ENCODE results near the gene CXCL14. TPM values are rescaled to one million over a fixed set of nuclear protein-coding genes. Genes with fewer than 3 reads are reported as not detected.
A peak's percentile ranks its signal among the peaks of the same experiment; 100 is the strongest.

CXCL14 gene
- total RNA-seq = 45.3 TPM

GRCh38 chr5:135578685-135579341 is at the start of gene CXCL14:
Gene CXCL14 (minus strand): TSS chr5:135578991. CDS start chr5:135578778, 213 bp downstream.
- Histone ChIP-seq H3K4me1 (no peaks in the 10 kb centered on the region), H3K36me3 (no peaks in the 10 kb centered on the region), H3K27ac (no peak within 1 kb of the TSS), H3K4me3 (peak within 1 kb of the TSS; percentile 26 to 36), H3K9me3 (no peaks in the 10 kb centered on the region), H3K27me3 (no peaks in the 10 kb centered on the region)
- no peak for TF ChIP-seq CTCF (IDR thresholded peaks at IDR 0.05)
- no peak for DNase-seq (ENCODE audit: low spot score in 2 of 2)
- intact Hi-C loops (cut with DNase I) = no loop called here

GRCh38 chr5:135626636-135627035 is 47.8 kb upstream of the CXCL14 start:
- no peaks in the 10 kb centered on the region for H3K4me1 ChIP-seq
- no peak for DNase-seq (ENCODE audit: low spot score in 2 of 2)
- no peak overlapping the region for H3K4me3 ChIP-seq
- H3K9me3 ChIP-seq = no peaks in the 10 kb centered on the region
- H3K27ac ChIP-seq = no peak overlapping the region
- no peak for TF ChIP-seq CTCF (IDR thresholded peaks at IDR 0.05)
- no peaks in the 10 kb centered on the region for H3K36me3 ChIP-seq
- intact Hi-C loops (cut with DNase I) = no loop called here
- no peaks in the 10 kb centered on the region for H3K27me3 ChIP-seq

- no peaks in the 10 kb centered on the region for H3K9me3 ChIP-seq
- H3K27ac ChIP-seq = no peak overlapping the region
- no peaks in the 10 kb centered on the region for H3K36me3 ChIP-seq
- no peak for TF ChIP-seq CTCF (IDR thresholded peaks at IDR 0.05)
- DNase-seq (ENCODE audit: low spot score in 2 of 2) = no peak
- intact Hi-C loops (cut with DNase I) = no loop called here
- no peak overlapping the region for H3K4me3 ChIP-seq
- H3K27me3 ChIP-seq = no peaks in the 10 kb centered on the region
- no peaks in the 10 kb centered on the region for H3K4me1 ChIP-seq
These were observed 47.2 kb upstream of the CXCL14 start for GRCh38 chr5:135625961-135626360.

GRCh38 chr5:135625486-135625885 is 46.7 kb upstream of the CXCL14 start:
- Histone ChIP-seq H3K27ac (no peak overlapping the region), H3K27me3 (no peaks in the 10 kb centered on the region), H3K36me3 (no peaks in the 10 kb centered on the region), H3K4me3 (no peak overlapping the region), H3K9me3 (no peaks in the 10 kb centered on the region), H3K4me1 (no peaks in the 10 kb centered on the region)
- intact Hi-C loops (cut with DNase I) = no loop called here
- no peak for DNase-seq (ENCODE audit: low spot score in 2 of 2)
- no peak for TF ChIP-seq CTCF (IDR thresholded peaks at IDR 0.05)

- Histone ChIP-seq H3K27ac (no peak overlapping the region), H3K9me3 (peaks cover 0 to 3% of the 10 kb centered on the region in 2 donors), H3K4me1 (no peaks in the 10 kb centered on the region), H3K36me3 (no peaks in the 10 kb centered on the region), H3K27me3 (no peaks in the 10 kb centered on the region), H3K4me3 (no peak overlapping the region)
- no peak for DNase-seq (ENCODE audit: low spot score in 2 of 2)
- no peak for TF ChIP-seq CTCF (IDR thresholded peaks at IDR 0.05)
- intact Hi-C loops (cut with DNase I) = no loop called here
These were observed 46.3 kb upstream of the CXCL14 start for GRCh38 chr5:135625061-135625460.
